ENCODE measurements around the gene RBBP8NL.

Gene RBBP8NL

GRCh38 chr20:62427172-62428001 lies at the start of gene RBBP8NL:
TSS of gene RBBP8NL (minus strand) at chr20:62427539. CDS start at chr20:62419647, 7,892 bp downstream.
- DNase-seq (ENCODE audit: low read depth) = no peak

- no peak for DNase-seq (ENCODE audit: low read depth)
These were observed 48.9 kb upstream of the RBBP8NL start for GRCh38 chr20:62476056-62476838.

- DNase-seq (ENCODE audit: low read depth) = no peak
These were observed 48.4 kb upstream of the RBBP8NL start, which contains the start of gene GATA5 for GRCh38 chr20:62475772-62476055. TSS of gene GATA5 (minus strand) at chr20:62475995. CDS start at chr20:62475521, 474 bp downstream.

GRCh38 chr20:62475027-62475771 lies 47.9 kb upstream of the RBBP8NL start:
- no peak for DNase-seq (ENCODE audit: low read depth)

- DNase-seq (ENCODE audit: low read depth) = no peak
These were observed 47.3 kb upstream of the RBBP8NL start for GRCh38 chr20:62474604-62475026.

- DNase-seq (ENCODE audit: low read depth) = no peak
These were observed 46.6 kb upstream of the RBBP8NL start for GRCh38 chr20:62473717-62474603.

- no peak for DNase-seq (ENCODE audit: low read depth)
These were observed 45.7 kb upstream of the RBBP8NL start for GRCh38 chr20:62472941-62473585.

- DNase-seq (ENCODE audit: low read depth) = no peak
These were observed 45.0 kb upstream of the RBBP8NL start for GRCh38 chr20:62472138-62472940.

GRCh38 chr20:62470459-62470858 lies 43.1 kb upstream of the RBBP8NL start:
- no peak for DNase-seq (ENCODE audit: low read depth)

GRCh38 chr20:62470001-62470400 lies 42.7 kb upstream of the RBBP8NL start:
- DNase-seq (ENCODE audit: low read depth) = no peak

- DNase-seq (ENCODE audit: low read depth) = no peak
These were observed 42.0 kb upstream of the RBBP8NL start for GRCh38 chr20:62469352-62469751.

GRCh38 chr20:62466806-62467537 lies 39.6 kb upstream of the RBBP8NL start:
- no peak for DNase-seq (ENCODE audit: low read depth)

- no peak for DNase-seq (ENCODE audit: low read depth)
These were observed 38.9 kb upstream of the RBBP8NL start for GRCh38 chr20:62466072-62466760.

- no peak for DNase-seq (ENCODE audit: low read depth)
These were observed 37.7 kb upstream of the RBBP8NL start for GRCh38 chr20:62464990-62465389.

- DNase-seq (ENCODE audit: low read depth) = no peak
These were observed 37.1 kb upstream of the RBBP8NL start for GRCh38 chr20:62464425-62464770.

- no peak for DNase-seq (ENCODE audit: low read depth)
These were observed 36.5 kb upstream of the RBBP8NL start for GRCh38 chr20:62463651-62464424.

- DNase-seq (ENCODE audit: low read depth) = no peak
These were observed 35.7 kb upstream of the RBBP8NL start for GRCh38 chr20:62462976-62463592.

GRCh38 chr20:62461834-62462233 lies 34.5 kb upstream of the RBBP8NL start:
- DNase-seq (ENCODE audit: low read depth) = no peak
